Cardiac fibroblast (primary cell): ENCODE data around the gene RERE.

Experiments
- DNase-seq, 2 donors: peaks; one replicate each; pipeline versions ENCODE4 v3.0.0 to v3.0.0-alpha.2; 2010; ENCODE audit warnings: low read depth in 2 of 2
- H3K4me3 ChIP-seq, 2 donors: replicated peaks in 1 of 2; 1 replicate in 1 of 2; 2 replicates in 1 of 2; pipeline ENCODE4 v1.5.1; 2011; ENCODE audit warnings: low read depth in 2 of 2, low read length in 2 of 2, mild to moderate bottlenecking in 2 of 2, moderate library complexity in 1 of 2
- CTCF ChIP-seq: IDR thresholded peaks from one replicate; pipeline ENCODE4 v1.5.1; 2011; ENCODE audit warnings: low read depth, mild to moderate bottlenecking, low read length, inconsistent platforms

Gene RERE

GRCh38 chr1:8516793-8517556, 300.5 kb downstream of the RERE start:
- H3K4me3 ChIP-seq, result no peak overlapping the region
- peak; percentile 41 to 46 for DNase-seq
- TF ChIP-seq CTCF, result no peak

- DNase-seq, result no peak
- no peak for TF ChIP-seq CTCF
- no peak overlapping the region for H3K4me3 ChIP-seq
Measured at GRCh38 chr1:8516278-8516777, 301.1 kb downstream of the RERE start.

GRCh38 chr1:8512504-8512903, 304.9 kb downstream of the RERE start:
- no peak for DNase-seq

GRCh38 chr1:8510041-8510823, 307.2 kb downstream of the RERE start:
- peak; percentile 77 to 81 for DNase-seq
- H3K4me3 ChIP-seq, result peak overlapping the region; percentile 11 to 21
- no peak for TF ChIP-seq CTCF

More at GRCh38 chr1:8512504-8512903, 304.9 kb downstream of the RERE start:
- no peak overlapping the region for H3K4me3 ChIP-seq
- TF ChIP-seq CTCF, result no peak

GRCh38 chr1:8509579-8509978, 307.9 kb downstream of the RERE start:
- H3K4me3 ChIP-seq, result peak overlapping the region in 1 of 2 donors; percentile 21
- DNase-seq, result no peak
- no peak for TF ChIP-seq CTCF

GRCh38 chr1:8506995-8507615, 310.3 kb downstream of the RERE start:
- no peak overlapping the region for H3K4me3 ChIP-seq
- TF ChIP-seq CTCF, result no peak
- no peak for DNase-seq
